GM21381 (cell line): ENCODE results near the gene ARSI.

Source experiments
- ATAC-seq: cut with Tn5 transposase; IDR thresholded peaks from one replicate; pipeline ENCODE4 v1.9.1; 2021; ENCODE audit warnings: mild to moderate bottlenecking, moderate library complexity; ENCODE audit not compliant: unreplicated experiment

Gene ARSI

DNA sequence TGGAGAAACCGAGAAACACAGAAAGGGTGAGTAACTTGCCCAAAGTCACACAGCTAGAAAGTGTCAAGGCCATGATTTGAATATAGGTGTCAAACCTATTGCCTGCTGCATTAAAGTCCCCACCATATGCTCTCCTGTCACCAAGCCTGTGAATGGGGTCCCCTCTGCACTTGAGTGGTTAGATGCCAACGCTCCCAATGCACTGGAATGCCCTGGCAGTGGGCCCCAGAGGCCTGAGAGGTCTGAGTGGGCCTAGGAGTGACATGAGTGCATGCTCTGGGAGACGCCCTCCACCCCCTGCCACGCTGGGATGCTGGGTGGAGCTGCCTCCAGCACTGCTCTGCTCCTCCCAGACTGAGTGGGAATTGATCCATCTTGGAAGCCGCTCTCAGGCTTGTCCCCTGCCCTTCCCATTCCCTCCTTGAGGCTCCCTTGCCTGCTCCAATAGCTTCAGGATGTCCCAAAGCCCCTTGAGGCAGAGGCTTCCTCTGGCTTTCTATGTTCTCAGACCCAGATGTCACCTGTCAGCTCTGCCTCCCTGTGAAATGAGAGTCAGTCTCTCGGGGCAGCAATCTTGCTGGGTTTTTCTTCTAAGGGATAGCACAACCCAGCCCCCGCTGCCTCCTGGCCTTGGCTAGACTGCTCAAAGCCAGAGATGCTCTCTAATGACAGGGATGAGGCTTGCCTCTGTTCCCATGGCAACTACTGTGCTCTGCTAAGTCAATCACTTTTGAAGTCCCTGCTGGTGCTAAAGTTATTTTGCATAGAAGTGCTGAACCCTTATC, 6.6 kb upstream of the ARSI start:
- no peak for ATAC-seq

DNA sequence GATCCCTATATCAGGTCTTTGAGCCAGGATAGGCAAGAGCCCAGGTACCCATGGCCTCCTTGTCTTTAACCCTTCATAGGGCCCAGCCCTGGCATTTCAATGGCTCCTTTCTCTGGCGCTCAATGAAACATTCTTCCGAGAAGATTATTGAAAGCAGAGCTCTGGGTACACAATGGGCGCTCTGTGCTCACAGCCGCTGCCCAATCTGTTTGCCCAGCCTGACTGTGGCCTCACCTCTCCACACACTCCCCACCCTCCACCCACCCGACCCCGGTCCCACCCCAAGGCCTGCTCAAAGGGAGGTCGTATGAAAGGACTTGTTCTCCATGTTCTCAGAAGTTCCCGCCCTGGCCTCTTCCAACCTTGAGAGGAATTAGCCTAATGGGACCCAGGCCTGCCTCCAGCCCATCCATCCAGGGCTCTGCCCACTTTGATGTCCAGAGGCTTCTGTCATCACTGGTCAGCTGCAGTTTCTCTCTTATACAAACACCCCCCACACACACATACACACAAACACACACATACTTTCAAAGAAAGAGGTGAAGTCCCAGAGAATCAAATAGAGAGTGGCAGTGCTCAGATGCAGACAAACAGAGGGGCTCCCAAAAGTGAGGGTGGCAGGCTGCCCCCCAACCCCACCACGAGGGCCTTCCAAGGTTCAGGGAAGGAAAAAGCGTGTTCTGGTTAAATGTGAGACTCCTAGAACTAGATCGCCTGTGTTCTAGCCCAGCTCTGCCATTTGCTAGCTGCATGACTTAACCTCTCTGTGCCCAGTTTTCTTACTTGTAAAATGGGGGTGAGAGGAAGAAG, 5.1 kb upstream of the ARSI start:
- no peak for ATAC-seq

DNA sequence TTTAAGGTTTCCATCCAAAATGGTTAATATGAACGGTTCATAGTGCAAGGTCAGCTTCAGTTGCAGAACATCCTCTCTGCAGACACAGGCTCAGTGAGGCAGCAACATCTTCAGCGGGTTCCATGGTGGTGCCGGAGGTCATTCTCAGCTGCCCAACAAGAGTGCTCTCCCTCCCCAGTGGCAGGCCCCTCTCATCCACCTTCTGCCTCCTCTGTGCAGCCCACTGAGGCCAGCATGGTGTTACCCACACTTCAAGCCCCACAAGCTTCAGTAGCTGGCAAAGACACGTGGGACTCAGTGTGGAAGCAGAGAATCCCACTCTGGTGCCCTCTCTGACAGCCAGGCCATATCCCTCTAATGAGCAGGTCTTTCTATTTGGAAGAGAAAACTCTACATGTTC, 4.1 kb upstream of the ARSI start:
- no peak for ATAC-seq

DNA sequence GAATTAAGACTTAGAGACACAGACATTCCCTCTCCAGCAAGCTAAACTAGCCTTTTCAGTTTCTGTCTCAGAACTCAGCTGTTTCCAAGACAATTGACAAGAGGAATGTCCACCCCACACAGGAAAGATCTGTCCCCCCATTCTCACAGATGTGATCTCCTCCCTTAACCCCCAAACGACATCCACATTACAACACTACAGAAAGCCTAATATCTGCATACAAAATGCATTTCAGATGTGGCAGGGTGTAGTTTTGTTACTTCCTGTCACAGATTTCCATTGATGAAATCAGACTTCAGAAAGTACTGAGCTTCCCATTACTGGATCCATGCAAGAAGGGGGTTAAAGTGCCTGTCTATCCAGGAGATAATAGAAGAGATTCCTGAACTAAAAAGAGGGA, 2.9 kb upstream of the ARSI start:
- ATAC-seq = no peak

DNA sequence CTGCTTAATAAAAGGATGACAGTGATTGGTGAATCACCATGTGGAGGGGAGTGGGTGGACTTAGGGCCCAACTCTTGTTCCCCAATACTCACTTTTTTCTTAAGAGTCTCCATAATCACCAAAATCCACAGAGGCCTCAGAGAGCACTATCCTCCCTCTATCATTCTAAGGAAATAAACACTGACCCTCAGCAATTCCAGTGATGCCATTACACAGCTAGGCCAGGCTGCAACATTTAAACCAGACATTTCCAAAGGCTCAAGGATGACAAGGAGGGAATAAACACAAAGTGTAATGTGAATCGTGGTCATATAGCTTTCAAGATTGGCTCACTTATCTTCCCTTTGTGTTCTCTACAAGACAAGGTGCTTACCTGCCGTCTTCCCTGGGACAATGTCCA, 2.4 kb upstream of the ARSI start:
- ATAC-seq = no peak

DNA sequence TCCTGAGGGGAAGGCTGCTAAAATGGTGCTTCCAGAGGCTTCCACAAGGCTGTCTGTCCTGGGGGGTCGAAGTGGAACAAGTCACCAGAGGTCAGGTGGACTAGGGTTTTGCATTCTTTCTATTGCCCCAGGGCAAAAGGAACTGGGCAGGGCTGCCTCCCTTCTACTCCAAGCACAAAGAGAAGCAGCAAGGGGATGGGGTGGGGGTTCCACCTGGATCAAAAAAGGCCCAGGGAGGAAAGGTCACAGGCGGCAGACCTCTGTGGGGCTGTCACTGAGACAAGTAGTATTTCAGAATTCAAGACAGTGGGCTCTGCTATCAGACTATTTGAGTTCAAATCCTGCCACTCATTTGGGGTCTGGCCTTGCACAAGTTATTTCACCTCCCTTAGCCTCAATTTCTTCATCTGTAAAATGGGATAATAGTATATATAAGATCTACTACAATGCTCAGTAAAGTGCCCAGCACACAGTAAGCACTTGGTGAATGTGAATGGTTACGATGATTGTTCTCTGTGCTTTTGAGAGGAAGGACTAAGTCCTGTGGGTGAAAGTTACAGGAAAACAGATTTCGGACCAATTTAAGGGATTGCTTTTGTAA, 1.9 kb upstream of the ARSI start:
- no peak for ATAC-seq

DNA sequence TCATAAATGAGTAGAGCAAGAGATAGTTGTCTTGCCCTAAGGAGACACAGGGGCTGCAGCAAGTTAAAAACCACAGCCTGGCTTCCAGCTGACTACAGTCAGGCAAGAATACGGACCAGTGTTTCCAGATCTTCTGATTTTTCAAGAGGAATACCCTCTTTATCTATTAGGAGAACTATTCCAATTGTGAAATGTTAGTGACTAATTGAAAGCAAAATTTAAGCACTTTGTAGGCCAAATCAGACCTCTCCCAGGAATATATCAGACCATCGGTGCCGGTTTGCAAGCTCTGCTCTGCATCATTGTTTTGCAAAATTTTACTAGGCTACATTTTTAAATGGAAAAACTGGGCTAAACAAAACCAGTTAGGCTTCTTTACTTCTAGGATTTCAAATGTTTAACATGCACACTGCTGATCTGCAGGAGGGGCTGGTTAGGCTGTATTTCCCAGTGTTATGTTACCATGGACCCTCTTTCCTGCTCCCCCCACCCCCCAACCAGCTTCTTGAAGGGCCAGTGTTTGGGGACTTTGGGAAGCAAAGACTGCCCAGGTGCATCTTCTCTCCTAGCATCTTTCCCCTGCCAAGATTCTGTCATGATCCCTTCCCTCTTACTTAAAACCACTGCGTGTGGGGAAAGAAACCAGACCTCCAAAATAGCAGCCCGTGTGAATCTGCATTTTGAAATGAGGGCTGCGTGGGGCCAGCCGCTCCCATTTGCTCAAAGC, 1.1 kb upstream of the ARSI start:
- no peak for ATAC-seq

DNA sequence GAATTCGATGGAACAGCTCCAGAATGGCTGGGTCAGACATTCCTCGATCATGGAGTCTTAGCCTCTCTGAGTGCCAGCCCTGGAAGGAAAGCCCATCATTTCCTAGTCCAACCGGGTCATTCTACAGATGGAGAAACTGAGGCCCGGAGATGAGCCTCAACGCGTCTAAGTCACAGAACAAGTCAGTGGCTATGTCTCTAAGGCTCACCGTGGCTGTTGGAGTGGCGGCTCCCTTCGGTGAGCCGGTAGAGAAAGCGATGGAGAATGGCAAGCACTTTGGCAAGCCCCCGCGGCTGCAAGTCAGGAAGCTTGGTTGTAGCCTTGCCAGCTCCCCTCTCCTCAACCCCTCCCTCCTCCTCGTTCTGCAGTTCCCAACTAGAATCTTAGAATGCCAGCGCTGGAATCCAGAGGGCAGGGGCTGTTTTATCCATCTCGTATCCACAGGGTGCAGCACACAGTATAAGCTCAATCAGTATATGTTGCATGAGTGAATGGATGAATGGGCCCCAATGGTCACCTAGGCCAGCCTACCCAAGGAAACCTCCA, 438 bp upstream of the ARSI start:
- ATAC-seq = no peak

DNA sequence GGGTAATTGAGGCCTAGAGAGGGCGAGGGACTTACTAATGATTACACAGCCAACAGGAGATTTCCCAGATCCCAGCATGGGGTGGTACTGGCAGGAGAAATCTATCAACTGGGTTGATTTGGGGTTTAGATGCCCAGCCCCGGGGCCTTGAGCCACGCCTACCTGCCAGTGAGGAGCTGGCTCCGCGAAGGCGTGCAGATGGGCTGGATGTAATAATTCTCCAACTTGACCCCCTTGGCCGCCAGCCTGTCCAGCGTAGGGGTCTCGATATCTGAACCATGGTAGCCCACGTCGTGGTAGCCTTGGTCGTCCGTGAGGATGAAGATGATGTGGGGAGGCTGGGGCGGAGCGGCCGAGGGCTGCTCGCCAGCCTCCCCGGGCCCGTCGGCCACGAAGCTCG, 804 bp downstream of the ARSI start:
- no peak for ATAC-seq

DNA sequence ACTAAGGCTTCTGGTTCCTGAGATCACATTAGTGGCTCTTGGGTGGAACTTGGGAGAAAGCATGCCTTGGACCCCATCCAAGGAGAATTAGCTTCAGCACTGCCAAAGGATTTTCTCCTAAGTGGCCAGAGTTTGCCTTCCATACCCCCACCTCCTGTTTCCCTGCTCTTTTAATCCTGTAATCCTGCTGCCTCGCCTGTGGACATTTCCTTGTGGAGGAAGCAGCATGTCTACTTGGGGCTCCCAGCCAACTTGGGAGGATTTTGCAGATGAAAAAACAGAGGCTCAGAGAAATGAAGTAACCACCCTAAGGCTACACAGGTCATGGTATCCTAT, 1.6 kb downstream of the ARSI start:
- ATAC-seq = no peak

DNA sequence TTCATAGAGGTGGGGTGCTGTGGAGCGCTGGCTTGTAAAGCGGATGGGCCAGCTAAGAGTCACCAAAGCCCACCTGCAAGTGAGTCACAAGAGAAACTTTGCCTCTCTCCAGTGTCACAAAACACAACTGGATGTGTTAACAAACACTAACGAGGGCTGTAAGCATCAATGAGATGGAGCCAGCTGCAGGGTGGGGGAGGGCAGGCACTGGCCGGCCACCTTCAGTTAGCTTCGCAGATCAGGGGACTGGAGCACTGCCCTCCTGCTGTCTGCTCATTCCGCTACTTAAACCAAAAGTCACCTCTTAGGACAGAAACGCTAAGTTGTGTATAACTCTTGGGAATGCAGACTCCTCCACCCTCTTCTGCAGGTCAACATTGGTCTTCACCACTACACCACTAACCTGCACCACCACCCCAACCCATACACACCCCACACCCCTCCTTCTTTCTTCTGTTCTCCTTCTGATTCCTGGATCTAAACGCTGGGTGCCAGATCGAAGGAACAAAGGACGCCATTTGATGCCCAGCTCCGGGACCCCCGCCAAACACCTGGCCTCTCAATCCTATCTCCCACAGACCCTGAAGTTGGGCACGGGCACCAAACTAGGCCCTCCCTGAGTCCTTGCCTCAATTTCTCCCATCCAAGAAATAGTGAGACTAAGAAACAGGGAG, 2.1 kb downstream of the ARSI start:
- ATAC-seq = no peak

DNA sequence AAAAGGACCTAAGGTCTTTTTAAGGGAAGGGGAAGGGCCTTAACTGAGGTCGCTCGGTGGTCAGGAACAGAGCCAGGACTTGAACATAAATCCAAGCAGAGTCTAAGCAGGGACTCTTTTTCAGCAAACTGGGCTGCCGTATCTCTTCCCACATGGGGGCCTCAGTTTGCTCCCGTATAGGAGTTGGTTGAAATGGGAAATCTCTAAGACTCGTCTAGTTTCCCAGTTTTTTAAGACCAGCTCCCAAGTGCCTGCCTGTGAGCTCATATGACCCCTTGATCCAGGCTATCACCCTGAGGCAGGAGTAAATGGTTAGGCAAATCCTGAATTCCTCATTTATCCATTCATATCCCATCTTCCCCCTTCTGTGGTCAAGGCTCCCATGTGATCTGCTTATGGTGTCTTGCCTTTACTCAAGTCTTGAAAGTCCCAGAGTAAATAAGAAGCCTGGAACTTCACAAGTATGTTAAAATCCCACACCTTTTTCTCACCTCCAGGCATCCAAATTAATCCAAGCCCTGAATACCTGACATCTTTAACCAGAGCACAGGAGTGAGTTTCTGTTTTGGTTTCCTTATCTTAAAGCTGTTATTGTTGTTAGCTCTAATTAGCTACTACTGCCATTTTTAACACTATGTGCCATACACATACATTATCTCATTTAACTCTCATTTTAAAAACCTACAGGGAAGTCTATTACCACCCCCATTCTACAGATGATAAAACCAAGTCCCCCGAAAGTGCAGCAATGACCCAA, 3.0 kb downstream of the ARSI start:
- ATAC-seq = no peak

DNA sequence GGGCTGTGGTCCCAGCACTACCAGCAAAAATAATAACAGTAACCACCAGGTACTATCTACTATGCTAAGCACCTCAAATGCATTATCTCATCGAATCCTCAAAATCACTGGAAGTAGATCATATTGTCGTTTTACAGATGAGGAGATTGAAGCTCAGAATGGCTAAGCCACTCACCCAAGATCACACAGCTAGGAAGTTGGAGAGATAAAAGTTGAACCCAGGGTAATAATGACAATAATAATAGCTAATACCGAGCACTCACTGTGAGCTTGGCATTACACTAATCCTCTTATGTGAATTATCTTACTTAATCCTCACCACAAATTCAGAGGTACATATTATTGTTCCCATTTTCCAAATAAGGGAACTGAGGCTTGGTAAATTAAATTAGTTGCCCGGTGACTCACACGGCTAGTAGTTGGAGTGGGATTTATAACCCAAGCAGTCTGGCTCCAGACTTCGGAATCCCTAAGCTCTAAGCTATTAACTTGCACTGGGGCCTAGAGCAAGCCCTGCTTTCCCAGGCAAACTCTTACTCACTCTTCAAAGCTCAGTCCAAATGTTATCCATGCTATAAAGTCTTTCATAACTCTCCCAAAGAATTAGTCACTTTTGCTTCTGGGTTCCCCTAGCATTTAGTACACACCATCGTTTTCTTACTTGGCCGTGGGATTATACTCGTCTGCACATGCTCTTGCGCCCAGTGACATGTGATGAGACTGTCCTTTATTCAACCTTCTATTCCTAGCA, 3.8 kb downstream of the ARSI start:
- ATAC-seq = no peak

DNA sequence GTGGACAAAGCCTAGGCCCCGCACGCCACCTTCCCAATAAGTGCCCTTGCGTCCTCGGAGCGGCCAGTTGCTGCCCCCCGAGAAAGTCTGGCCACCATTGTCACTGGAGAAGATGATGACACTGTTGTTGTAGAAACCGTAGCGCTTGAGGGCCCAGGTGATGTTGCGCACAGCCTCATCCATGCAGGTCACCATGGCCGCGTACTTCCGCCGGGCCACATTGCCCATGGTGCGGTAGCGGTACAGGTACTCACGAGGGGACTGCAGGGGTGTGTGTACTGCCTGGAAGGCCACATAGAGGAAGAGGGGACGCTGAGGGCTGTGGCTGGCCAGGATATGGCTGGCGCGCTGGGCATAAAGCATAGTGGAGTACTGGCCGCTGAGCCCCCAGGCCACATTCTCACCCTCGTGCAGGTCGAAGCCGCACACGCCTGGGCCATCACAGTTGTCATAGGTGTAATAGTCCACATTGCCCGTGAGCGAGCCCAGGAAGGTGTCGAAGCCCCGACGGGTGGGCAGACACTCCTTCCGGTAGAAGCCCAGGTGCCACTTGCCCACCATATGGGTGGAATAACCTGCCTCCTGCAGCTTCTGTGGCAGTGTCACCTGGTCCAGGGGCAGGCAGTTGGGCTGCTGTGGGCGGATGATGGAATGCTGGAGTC, 4.6 kb downstream of the ARSI start:
- ATAC-seq = no peak

DNA sequence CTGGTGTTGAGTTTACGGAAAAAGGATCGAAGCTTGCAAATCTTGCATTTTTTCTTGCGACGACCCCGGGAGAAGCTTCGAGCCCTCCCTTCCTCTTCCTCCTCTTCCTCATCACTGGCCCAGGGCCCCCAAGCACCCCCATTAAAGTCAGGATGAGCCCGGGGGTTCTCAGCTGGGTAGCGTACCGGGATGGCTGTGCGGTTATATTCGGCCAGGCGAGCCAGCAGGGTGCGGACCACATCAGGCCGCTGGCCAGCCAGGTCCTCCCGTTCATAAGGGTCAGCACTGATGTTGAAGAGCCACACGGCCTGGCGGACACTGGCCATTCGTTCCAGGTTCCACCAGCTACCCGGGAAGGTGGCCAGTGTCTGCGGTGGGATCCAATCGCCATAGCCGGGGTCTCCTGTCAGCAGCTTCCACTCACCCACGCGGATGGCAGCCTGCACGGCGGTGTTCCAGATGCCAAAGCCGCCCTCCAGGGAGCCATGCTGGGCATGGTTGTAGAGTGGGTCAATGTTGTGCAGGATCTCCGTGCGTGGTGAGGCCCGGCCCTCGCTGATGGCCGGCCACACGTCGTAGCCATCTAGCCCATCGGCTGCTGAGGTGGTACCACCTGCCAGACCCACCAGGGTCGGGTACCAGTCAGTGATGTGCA, 5.3 kb downstream of the ARSI start:
- ATAC-seq = no peak

DNA sequence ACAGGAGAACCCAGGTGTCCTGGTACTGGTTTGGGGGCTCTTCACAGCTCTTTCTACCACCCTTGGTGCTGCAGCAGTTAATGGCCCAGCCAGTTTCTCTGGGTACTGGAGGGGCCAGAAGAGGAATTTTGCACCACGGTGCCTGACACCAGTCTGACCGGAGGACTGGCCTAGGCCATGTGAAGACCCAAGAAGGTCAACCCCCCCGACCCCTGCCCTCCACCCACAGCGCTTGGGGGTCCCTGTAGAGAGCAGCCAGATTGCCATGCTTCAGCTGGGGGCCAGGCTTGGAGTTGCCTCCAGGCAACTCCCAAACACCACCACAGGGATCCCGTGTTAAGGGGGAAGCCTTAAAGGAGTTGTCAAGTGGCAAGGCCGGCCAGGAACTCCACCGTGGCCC, 6.2 kb downstream of the ARSI start:
- no peak for ATAC-seq

DNA sequence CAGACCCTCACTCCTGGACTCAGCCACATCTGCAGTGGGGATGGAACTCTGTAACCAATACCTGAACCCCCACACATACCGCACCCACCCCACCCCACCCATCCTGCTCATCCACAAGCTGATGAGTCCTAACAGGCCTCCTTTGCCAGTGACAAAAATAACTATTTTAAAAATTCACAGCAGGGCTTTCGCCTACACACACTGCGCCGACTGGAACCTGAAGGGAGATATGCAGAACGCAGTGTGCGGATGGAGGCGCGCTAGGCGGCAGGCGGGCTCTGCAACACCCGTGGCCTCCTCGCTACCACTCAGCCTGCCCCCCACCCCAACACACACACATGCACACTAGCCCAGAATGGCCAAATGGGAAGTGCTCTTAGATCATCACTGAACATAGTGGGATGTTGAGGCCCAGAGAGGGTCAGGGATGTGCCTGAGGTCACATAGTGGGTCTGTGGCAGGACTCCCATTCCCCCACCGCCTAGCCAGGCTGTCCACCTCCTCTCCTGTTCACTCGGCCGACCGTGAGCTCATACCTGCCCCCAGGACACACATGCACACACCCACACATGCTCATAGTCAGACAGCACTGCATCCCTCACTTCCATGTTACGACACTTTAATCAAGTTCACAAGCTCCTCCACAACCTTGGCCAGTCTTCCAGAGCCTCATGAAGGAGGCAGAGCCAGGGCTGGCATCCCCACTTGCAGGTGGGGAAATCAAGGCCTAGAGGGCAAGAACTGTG, 6.8 kb downstream of the ARSI start:
- no peak for ATAC-seq
